PC-9 (cell line): ENCODE measurements around the gene RNU1-4. TPM values are rescaled to one million over a fixed set of nuclear protein-coding genes. Genes with fewer than 3 reads are reported as not detected.
"Not testable (repeated sequence)": the region's sequence is repeated elsewhere in the genome, so short reads cannot be mapped to it uniquely, and the experiment has no call there.

ENCODE experiments used
- BruUV-seq: library from RNA; stranded (reverse); fragments of 400-500 nt; replicated peaks from 2 replicates; lab custom pipeline; 2021; lab: Mats Ljungman, UMichigan
- CTCF ChIA-PET: fragments of 300-600 bp; sonication (Branson Sonifier 250); formaldehyde crosslinking; loops from one replicate; lab custom pipeline; 2022; ENCODE audit warnings: antibody characterized with exemption; lab: Charles Lee
- POLR2A ChIA-PET: fragments of 300-600 bp; sonication (Branson Sonifier 250); formaldehyde crosslinking; loops from one replicate; lab custom pipeline; 2022; ENCODE audit warnings: antibody characterized with exemption; ENCODE audit not compliant: unreplicated experiment; lab: Charles Lee
- DNase-seq, 2 experiments: peaks; one replicate each; pipeline versions ENCODE4 v3.0.0 to v3.0.0-alpha.2; 2015 to 2022; ENCODE audit warnings: mixed read lengths in 1 of 2
- H2AFZ ChIP-seq: fragments of 200-600 bp; sonication (generic); 2 replicates; pipeline ENCODE4 v1.8.1; 2017; ENCODE audit warnings: antibody characterized with exemption
- H3F3A ChIP-seq: fragments of 200-600 bp; sonication (generic); 2 replicates; pipeline ENCODE4 v1.8.1; 2017; ENCODE audit warnings: antibody characterized with exemption, mild to moderate bottlenecking, low read depth; ENCODE audit not compliant: insufficient read depth
- H3K27ac ChIP-seq: fragments of 200-600 bp; sonication (generic); 2 replicates; pipeline ENCODE4 v1.6.1; 2016; ENCODE audit warnings: mixed run types
- H3K27me3 ChIP-seq: fragments of 200-600 bp; sonication (generic); 2 replicates; pipeline ENCODE4 v1.6.1; 2016; ENCODE audit warnings: low read depth, mixed run types; ENCODE audit not compliant: insufficient read depth
- H3K36me3 ChIP-seq: fragments of 200-600 bp; sonication (generic); 2 replicates; pipeline ENCODE4 v1.6.1; 2016; ENCODE audit warnings: low read depth, mixed run types
- H3K4me1 ChIP-seq: fragments of 200-600 bp; sonication (generic); replicated peaks from 2 replicates; pipeline ENCODE4 v1.6.1; 2016; ENCODE audit warnings: mixed run types; ENCODE audit not compliant: insufficient read depth
- H3K4me2 ChIP-seq: fragments of 200-600 bp; sonication (generic); 2 replicates; pipeline ENCODE4 v1.6.1; 2017; ENCODE audit warnings: mixed run types
- H3K4me3 ChIP-seq: fragments of 200-600 bp; sonication (generic); 2 replicates; pipeline ENCODE4 v1.6.1; 2016; ENCODE audit warnings: mixed run types
- H3K79me2 ChIP-seq: fragments of 200-600 bp; sonication (generic); 2 replicates; pipeline ENCODE4 v1.6.1; 2017; ENCODE audit warnings: low read depth, mixed run types
- H3K9me2 ChIP-seq: fragments of 200-600 bp; sonication (generic); 2 replicates; pipeline ENCODE4 v1.8.1; 2017; ENCODE audit warnings: mild to moderate bottlenecking; ENCODE audit not compliant: insufficient read depth
- H3K9me3 ChIP-seq: fragments of 200-600 bp; sonication (generic); 2 replicates; pipeline ENCODE4 v1.8.1; 2016; ENCODE audit warnings: low read depth; ENCODE audit not compliant: insufficient read depth
- H4K20me1 ChIP-seq: fragments of 200-600 bp; sonication (generic); 2 replicates; pipeline ENCODE4 v1.8.1; 2017; ENCODE audit not compliant: insufficient read depth
- intact Hi-C: fragments of 100-400 bp; cut with micrococcal nuclease; formaldehyde crosslinking; loops from one replicate; pipeline ENCODE4 v1.10.0; 2022; ENCODE audit not compliant: unreplicated experiment
- total RNA-seq: library from RNA; stranded (reverse); gene quantifications from 2 replicates; pipeline ENCODE4 v1.2.3, GENCODE V29; 2021
- TF ChIP-seq, protein P1 (sequence below): fragments of 200-600 bp; sonication (generic); conservative IDR thresholded peaks from 2 replicates; pipeline ENCODE4 v1.6.1; 2017; ENCODE audit warnings: mixed run types, antibody characterized with exemption, mild to moderate bottlenecking, moderate library complexity

Gene RNU1-4
- total RNA-seq, 1 experiment from 2014 or later = 1,333 TPM

DNA sequence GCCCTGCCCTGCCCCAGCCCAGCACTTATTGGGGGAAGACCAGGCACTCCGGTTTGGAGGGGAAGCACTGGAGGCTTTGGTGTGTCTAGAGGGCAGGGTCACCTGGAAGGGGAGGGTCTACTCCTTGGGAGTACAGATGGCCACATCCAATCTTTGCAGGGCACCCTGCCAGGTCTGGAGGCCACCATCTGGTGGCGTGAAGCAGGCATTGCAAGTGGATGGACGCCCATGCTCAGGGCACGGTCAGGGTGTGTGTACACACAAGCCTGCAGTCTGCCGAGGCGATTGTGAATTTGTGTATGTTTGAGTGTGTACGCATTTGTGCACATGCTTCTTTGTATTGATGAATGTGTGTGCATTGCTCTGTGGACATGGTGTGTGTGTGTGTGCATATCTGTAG lies 37.2 kb upstream of the RNU1-4 start:
- H3K36me3 ChIP-seq, H4K20me1 ChIP-seq, DNase-seq, H3K27ac ChIP-seq, H3K9me3 ChIP-seq, intact Hi-C loops, H3F3A ChIP-seq, H3K4me3 ChIP-seq, H3K27me3 ChIP-seq, H2AFZ ChIP-seq, H3K9me2 ChIP-seq, POLR2A ChIA-PET, H3K4me1 ChIP-seq, H3K4me2 ChIP-seq, BruUV-seq, H3K79me2 ChIP-seq: not testable (repeated sequence)
- TF ChIP-seq, protein P1, sequence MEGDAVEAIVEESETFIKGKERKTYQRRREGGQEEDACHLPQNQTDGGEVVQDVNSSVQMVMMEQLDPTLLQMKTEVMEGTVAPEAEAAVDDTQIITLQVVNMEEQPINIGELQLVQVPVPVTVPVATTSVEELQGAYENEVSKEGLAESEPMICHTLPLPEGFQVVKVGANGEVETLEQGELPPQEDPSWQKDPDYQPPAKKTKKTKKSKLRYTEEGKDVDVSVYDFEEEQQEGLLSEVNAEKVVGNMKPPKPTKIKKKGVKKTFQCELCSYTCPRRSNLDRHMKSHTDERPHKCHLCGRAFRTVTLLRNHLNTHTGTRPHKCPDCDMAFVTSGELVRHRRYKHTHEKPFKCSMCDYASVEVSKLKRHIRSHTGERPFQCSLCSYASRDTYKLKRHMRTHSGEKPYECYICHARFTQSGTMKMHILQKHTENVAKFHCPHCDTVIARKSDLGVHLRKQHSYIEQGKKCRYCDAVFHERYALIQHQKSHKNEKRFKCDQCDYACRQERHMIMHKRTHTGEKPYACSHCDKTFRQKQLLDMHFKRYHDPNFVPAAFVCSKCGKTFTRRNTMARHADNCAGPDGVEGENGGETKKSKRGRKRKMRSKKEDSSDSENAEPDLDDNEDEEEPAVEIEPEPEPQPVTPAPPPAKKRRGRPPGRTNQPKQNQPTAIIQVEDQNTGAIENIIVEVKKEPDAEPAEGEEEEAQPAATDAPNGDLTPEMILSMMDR = peak; percentile 44; the same call in 1 of the 2 replicates
- CTCF ChIA-PET = interaction anchor here (0.6 kb wide), 1 partner anchor 13 kb away, joined by 7 read pairs; no protein-coding TSS in a partner anchor

DNA sequence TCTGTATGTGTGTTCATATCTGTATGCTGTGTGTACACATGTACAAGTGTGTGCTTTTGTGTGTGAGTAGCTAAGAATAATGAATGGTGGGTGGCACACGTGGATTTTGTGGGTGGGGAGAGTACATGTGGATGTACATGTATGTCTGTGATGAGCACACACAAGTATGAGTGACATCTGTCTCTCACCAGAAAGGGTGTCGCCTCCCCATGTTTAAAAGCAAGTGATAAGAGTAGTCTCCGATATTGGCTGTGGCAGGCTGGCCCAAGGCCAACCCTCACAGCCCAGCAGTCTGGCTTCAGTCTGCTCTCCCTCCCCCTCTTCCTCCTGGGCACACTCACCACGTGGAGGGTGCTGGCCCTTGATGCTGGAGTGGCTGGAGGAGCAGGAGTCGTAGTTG lies 36.7 kb upstream of the RNU1-4 start:
- TF ChIP-seq, protein P1 = peak; percentile 9; the same call in 1 of the 2 replicates
- H3K9me2 ChIP-seq, POLR2A ChIA-PET, H3K27me3 ChIP-seq, BruUV-seq, intact Hi-C loops, H3F3A ChIP-seq, H3K36me3 ChIP-seq, DNase-seq, H3K4me1 ChIP-seq, H3K9me3 ChIP-seq, H3K27ac ChIP-seq, H3K79me2 ChIP-seq, H4K20me1 ChIP-seq, H2AFZ ChIP-seq, H3K4me3 ChIP-seq, H3K4me2 ChIP-seq: not testable (repeated sequence)
- CTCF ChIA-PET = interaction anchor here (0.6 kb wide), 1 partner anchor 14 kb away, joined by 7 read pairs; no protein-coding TSS in a partner anchor

DNA sequence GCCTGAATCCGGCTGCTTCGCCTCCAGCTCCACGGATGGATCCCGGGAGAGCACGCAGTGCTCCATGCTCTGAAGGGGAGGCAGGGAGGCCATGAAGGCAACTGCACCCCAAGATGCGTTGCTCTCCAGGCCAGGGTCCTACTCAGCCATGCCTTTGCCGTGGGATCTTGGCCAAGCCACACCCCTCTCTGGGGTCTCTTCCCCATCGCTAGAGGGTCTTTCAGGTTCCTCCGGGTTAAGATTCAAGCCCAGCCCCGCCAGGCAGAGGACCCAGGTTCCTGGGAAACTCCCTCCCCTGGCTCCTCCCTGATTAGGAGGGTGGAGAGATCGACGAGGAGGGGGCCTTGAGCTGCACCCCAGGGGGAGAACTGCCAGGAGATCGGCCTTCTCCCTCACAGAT lies 36.2 kb upstream of the RNU1-4 start:
- H4K20me1 ChIP-seq, BruUV-seq, H3K9me3 ChIP-seq, H3K27ac ChIP-seq, H3F3A ChIP-seq, H3K4me1 ChIP-seq, H3K36me3 ChIP-seq, H3K4me3 ChIP-seq, H3K27me3 ChIP-seq, intact Hi-C loops, H3K4me2 ChIP-seq, DNase-seq, H2AFZ ChIP-seq, H3K9me2 ChIP-seq, CTCF ChIA-PET, H3K79me2 ChIP-seq: not testable (repeated sequence)
- POLR2A ChIA-PET = interaction anchor here (0.6 to 0.7 kb wide), 2 partner anchors 92 to 518 kb away, joined by 3 to 4 read pairs; no protein-coding TSS in a partner anchor

DNA sequence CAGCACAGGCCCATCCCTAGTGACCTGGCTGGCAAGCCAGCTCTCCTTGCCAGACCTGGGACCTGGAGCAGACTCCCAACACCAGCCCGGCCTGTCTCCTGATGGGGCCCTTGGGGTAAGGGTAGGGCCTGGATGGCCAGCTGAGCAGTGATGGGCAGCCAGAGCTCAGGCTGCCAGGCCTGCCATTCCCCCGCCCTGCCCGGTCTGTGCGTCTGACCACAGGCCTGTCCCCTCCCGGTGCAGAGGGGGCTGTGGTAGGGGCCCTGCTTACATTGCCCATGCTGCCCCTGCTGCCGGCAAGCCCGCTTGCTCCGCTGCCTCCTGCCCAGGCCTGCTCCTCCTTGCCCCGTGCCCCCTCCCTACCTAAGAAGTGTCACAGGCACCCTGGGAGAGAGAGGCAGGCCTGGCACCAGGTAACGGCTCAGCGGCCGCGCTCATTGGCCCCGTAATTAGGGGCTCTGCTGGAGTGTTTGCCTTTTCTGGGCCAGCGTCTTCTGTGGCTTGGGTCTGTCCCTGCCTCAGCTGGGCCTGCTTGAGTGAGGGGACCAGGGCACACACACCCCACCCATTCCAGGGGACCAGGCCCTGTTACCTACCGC lies 35.7 kb upstream of the RNU1-4 start:
- H3K4me3 ChIP-seq, H3K36me3 ChIP-seq, H3K9me3 ChIP-seq, H3K27me3 ChIP-seq, H4K20me1 ChIP-seq, H2AFZ ChIP-seq, intact Hi-C loops, H3K27ac ChIP-seq, H3K4me2 ChIP-seq, H3K79me2 ChIP-seq, H3K4me1 ChIP-seq, DNase-seq, H3K9me2 ChIP-seq, BruUV-seq, H3F3A ChIP-seq: not testable (repeated sequence)
- ChIA-PET POLR2A (interaction anchor here (0.6 to 0.7 kb wide), 2 partner anchors 92 to 519 kb away, joined by 3 to 4 read pairs; no protein-coding TSS in a partner anchor), CTCF (interaction anchor here (0.7 kb wide), 1 partner anchor 102 kb away, joined by 4 read pairs; no protein-coding TSS in a partner anchor)

DNA sequence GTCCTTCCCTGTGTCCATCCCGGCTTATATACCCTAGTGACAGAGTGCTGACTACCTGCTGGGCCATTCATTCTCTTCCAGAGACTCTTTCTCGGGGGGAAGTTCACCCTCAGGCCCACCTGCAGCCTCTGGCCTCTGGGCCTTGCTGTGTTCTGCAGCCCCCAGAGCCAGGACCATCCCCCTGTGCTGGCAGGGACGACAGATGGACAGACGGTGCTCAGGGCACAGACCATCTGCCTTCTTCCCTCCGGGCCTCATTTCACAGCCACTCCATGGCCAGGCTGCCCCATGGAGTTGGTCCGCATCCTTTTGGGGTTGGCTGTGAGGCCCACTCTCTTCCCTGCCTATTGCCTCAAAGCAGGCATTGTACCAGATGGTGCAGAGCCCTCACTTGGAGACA lies 34.0 kb upstream of the RNU1-4 start:
- BruUV-seq, H3K4me3 ChIP-seq, H3F3A ChIP-seq, H3K4me2 ChIP-seq, H3K27me3 ChIP-seq, intact Hi-C loops, H3K9me3 ChIP-seq, DNase-seq, H3K79me2 ChIP-seq, H4K20me1 ChIP-seq, H3K27ac ChIP-seq, H3K9me2 ChIP-seq, H3K36me3 ChIP-seq, H3K4me1 ChIP-seq, H2AFZ ChIP-seq, POLR2A ChIA-PET: not testable (repeated sequence)
- CTCF ChIA-PET = interaction anchor here (0.7 kb wide), 1 partner anchor 10 kb away, joined by 4 read pairs; no protein-coding TSS in a partner anchor
